LNCaP clone FGC (cell line): ENCODE data around the gene BCL10.

ENCODE experiments used
- DNase-seq: peaks from one replicate; pipeline ENCODE4 v3.0.0-alpha.2; 2011; ENCODE audit warnings: low read depth
- H3K4me3 ChIP-seq: 2 replicates; pipeline ENCODE4 v1.5.1; 2011; ENCODE audit warnings: mild to moderate bottlenecking, low read depth, low read length, control low read depth
- TF ChIP-seq, protein P1 (sequence below): IDR thresholded peaks from 2 replicates; pipeline ENCODE4 v1.5.1; 2012; ENCODE audit warnings: mild to moderate bottlenecking; ENCODE audit not compliant: control insufficient read depth, insufficient read depth; ENCODE audit errors: extremely low read depth

The BCL10 gene

DNA sequence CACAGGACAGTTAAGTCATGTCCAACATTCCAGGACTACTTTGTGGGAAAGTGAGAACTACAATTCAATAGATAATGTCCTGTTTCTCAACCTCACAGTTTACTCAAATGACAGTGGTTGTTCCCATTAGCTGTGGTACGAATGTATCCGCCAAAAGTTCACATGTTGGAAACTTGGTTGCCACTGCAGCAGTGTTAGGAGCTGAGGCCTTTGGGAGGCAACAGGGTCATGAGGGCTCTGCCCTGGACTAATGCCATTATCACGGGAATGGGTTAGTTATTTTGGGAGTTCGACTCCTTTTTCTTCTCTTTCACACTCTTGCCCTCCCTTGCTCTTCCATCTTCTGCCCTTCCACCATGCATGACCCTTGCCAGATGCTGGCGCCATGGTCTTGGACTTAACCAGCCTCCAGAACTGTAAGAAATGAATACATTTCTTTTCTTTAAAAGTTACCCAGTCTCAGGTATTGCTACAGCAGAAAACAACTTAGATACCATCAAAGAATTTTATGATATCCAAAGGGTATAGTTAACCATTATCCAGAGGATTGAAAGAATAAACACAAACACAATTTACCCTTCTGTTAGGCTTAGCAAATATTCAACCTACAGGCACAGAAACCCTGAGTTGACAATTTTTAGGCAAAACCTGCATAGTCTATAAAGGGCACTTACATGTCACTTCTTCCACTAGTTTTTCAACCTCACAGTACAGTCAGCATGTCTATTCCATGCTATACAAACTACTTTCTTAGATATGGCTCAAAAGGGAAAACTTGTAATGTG is 7.4 kb downstream of the BCL10 start:
- TF ChIP-seq, protein P1, sequence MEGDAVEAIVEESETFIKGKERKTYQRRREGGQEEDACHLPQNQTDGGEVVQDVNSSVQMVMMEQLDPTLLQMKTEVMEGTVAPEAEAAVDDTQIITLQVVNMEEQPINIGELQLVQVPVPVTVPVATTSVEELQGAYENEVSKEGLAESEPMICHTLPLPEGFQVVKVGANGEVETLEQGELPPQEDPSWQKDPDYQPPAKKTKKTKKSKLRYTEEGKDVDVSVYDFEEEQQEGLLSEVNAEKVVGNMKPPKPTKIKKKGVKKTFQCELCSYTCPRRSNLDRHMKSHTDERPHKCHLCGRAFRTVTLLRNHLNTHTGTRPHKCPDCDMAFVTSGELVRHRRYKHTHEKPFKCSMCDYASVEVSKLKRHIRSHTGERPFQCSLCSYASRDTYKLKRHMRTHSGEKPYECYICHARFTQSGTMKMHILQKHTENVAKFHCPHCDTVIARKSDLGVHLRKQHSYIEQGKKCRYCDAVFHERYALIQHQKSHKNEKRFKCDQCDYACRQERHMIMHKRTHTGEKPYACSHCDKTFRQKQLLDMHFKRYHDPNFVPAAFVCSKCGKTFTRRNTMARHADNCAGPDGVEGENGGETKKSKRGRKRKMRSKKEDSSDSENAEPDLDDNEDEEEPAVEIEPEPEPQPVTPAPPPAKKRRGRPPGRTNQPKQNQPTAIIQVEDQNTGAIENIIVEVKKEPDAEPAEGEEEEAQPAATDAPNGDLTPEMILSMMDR: no peak
- no peak overlapping the region for H3K4me3 ChIP-seq
- no peak for DNase-seq

DNA sequence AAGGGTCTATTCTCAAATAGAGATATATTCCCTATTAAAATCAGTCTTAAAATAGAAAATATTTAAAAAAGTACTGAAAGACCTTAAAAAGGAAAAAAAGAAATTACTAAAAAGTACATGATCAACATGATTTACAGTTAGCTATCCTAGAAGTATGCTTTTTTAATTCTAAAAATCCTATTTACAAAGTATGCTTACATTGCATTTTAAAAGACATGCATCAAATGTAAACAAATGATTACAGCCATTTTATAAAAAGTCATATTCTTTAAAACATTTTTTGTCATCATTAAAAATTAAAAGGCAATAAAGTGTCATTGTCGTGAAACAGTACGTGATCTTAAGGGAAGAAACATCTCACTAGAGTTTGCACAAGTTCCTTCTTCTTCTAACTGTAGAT is 9.1 kb downstream of the BCL10 start:
- no peak overlapping the region for H3K4me3 ChIP-seq
- TF ChIP-seq, protein P1: no peak
- DNase-seq: no peak

DNA sequence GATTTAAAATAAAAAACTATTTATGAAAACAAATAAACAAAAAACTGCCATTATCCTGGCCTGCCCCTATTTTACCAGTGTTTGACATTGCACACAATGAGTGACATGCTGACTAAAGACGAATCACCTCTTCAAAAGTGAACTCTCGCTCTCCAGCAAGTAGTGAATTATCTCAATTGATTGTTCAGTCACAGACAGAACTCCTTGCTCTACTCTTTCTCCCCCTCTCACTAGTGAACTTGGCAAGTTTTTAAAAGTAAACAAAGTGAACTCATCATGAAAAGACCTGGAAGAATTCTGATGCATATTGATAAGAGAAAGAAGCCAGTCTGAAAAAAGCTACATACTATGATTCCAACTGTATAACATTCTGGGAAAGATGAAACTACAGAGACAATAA is 12.3 kb downstream of the BCL10 start:
- no peak overlapping the region for H3K4me3 ChIP-seq
- TF ChIP-seq, protein P1: no peak
- no peak for DNase-seq

DNA sequence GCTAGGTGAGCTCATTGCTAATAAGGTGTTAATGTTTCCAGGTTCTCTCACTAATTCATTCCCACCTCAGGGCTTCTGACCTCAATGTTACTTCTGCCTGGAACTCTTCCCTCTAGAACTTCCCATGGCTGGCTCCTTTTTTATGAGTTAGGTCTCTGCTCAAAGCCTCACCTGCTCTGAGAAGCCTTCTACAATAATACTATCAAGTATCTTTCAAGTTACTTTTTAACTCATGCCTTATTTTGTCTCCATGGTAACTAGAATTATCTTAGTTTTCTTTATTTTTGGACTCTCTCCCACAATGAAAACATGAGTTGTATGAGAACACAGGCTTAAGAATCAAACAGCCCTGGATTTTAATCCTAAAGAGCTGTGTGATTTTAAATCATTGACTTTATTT is 13.4 kb downstream of the BCL10 start:
- TF ChIP-seq, protein P1: no peak
- no peak for DNase-seq
- H3K4me3 ChIP-seq: no peak overlapping the region

DNA sequence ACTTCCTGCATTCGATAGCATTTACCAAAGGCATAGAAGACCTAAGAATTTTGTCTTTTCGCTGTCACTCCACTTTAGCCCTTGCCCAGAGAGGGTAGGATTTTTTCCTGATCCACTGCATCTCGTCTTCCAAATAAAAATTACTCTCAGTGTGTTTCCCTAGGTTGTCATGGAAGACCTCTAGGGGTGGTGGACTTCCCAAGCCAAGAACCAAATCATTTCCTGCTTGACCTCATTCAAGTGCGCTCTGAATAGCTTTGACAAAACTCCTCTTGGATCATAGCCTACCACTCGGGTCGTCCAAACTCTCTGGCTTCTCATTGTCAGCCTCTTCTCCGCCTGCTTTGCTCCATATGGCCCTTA is 16.5 kb downstream of the BCL10 start:
- H3K4me3 ChIP-seq: peak overlapping the region; percentile 99
- TF ChIP-seq, protein P1: no peak
- DNase-seq: no peak

DNA sequence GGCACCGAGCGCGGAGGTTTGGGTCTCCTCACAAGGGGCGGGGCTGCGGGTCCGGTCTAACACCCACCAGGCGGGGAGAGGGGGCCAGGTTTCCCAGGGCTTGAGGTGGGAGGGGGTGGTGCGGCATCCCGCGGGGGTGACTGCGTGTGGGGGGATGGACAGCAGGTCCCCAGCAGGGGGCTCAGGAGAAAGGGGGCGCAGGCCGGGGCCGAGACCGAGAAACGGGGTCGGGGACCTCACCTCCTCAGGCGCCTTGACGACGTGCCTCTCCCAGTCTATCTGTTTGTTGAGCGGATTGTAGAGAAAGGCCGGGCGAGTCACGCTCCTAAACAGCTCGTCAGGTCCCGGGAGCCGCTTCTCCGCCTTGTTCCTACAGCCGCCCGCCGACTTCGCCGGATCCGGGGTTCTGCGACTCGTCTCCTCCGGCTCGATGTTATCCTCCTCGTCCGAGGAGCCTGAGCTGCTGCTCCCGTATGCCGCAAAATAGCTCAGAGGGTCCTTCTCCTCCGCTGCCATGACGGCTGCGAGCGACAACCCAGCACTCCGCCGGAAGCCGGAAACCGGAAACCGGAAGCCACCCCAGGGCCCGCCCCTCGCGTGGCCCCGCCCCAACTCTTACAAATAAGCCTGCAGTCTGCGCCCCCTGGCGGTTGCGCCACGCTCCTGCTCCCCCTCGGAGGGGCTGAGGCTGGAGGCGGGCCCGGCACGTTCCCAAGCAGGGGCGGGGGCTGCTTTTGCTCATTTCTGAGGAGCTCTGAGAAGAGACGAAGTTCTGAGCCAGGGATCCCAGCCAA is 17.1 kb downstream of the BCL10 start, which contains the start of gene C1orf52:
TSS of gene C1orf52 (minus strand) at position 545 of the 794 bp plus-strand sequence. CDS start at position 516, 29 bp downstream.
- no peak for DNase-seq
- TF ChIP-seq, protein P1: peak; percentile 97
- peak within 1 kb of the TSS; percentile 99 for H3K4me3 ChIP-seq
